GM21447 (cell line): Measurements from ENCODE around the gene MLLT3.
A peak's percentile ranks its signal among the peaks of the same experiment; 100 is the strongest.
"Not testable (repeated sequence)": the region's sequence is repeated elsewhere in the genome, so short reads cannot be mapped to it uniquely, and the experiment has no call there.

Source experiments
- ATAC-seq: cut with Tn5 transposase; IDR thresholded peaks from one replicate; pipeline ENCODE4 v1.9.1; 2021; ENCODE audit not compliant: unreplicated experiment

The MLLT3 gene

DNA sequence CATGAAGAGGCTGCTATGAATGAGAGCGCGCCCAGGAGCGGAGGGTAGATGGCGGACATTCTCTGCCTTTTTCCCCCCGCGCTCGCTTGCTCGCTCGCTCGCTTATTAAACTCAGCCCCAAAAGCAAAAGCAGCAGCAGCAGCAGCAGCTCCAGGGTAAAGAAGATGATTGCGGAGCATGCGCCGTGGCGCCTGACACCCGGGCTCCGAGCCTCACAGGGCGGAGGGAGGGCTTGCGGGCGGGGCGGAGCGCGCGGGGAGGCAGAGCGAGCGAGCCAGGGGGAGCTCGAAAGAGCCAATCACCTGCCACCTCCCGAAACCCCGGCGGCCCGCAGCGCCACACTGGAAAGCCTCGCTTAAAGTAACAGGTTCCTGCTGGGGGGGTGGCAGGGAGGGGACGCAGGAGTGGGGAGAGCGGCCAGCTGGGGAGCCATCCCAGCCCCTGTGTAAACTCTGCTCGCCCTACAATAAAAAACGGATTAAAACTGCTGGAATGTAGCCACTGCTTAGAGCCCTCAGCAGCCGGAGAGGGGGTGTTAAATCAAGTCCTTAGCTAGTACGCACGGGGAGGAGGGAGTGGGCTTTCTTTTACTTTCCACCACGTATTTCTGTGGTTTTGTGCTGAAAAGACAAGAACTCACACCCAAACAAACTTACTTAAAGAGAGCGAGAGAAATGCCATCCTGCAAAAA lies at the start of gene MLLT3:
TSS of gene MLLT3 (minus strand) at position 170 of the 691 bp plus-strand sequence.
- ATAC-seq = peak; percentile 70

DNA sequence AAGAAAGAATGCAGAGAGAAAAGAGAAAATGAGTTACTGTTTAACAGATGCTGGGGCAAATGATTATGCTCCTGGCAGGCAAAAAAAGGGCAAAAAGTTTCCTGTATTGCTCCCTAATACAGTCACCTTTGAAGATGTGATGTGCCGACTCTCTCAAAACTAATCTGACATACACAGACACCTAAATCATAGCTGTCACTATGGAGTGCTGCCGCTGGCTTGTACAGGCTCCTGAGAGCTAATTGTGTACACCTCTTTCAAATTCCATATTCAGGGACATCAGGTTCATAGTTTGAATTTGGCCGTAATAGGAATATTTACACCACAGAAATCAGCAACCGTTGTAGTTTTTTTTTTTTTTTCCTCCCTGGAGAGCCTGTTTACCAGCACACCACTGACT lies 49.3 kb upstream of the MLLT3 start:
- no peak for ATAC-seq

- ATAC-seq = no peak
Observed at GRCh38 chr9:20670395-20670794, 48.1 kb upstream of the MLLT3 start.

- no peak for ATAC-seq
Observed at GRCh38 chr9:20664501-20664900, 42.2 kb upstream of the MLLT3 start.

GRCh38 chr9:20663133-20663532 lies 40.8 kb upstream of the MLLT3 start:
- ATAC-seq = no peak

DNA sequence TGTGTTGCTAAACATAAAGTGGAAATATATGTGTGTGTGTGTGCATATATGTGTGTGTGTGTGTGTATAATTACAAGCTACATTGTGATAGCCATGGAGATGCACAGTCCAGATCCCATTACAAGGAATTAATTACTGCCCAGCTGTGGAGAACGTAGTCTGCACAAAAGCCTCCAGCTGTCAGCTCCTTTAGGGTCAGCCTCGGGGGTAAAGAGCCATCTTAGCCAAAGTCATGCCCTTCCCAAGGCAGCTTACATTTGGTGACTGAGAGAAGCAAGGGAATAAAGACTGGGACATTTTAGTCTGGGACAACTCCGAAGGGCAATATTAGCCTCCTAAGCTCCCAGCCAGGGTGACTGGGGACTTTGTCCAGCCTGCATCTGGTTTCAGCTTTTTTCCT lies 39.9 kb upstream of the MLLT3 start:
- ATAC-seq = no peak

- ATAC-seq = no peak
Observed at GRCh38 chr9:20659474-20659967, 37.2 kb upstream of the MLLT3 start.

GRCh38 chr9:20658677-20659473 lies 36.6 kb upstream of the MLLT3 start:
- ATAC-seq = no peak

DNA sequence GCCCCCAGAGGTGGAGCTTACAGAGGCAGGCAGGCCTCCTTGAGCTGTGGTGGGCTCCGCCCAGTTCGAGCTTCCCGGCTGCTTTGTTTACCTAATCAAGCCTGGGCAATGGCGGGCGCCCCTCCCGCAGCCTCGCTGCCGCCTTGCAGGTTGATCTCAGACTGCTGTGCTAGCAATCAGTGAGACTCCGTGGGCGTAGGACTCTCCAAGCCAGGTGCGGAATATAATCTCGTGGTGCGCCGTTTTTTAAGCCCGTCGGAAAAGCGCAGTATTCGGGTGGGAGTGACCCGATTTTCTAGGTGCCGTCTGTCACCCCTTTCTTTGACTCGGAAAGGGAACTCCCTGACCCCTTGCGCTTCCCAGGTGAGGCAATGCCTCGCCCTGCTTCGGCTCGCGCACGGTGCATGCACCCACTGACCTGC lies 36.0 kb upstream of the MLLT3 start:
- not testable (repeated sequence) for ATAC-seq

DNA sequence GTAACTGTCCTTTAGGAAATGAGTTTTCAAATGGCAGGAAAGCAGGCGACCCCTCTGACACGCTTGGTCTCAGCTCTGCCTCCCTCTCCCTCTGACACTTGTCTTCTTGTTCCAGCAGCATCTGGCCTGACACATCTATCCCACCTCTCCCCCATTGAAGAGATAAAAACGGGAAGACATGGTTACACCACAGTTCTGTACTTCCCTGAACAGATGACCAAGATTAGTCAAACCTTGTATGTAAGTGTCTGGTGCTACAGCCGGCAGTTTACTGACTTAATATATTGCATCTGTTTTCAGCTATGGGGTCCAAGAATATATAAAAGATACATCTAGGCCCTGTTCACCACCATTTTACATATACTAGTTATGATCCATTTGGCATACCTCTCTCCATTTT lies 29.6 kb upstream of the MLLT3 start:
- ATAC-seq = no peak

DNA sequence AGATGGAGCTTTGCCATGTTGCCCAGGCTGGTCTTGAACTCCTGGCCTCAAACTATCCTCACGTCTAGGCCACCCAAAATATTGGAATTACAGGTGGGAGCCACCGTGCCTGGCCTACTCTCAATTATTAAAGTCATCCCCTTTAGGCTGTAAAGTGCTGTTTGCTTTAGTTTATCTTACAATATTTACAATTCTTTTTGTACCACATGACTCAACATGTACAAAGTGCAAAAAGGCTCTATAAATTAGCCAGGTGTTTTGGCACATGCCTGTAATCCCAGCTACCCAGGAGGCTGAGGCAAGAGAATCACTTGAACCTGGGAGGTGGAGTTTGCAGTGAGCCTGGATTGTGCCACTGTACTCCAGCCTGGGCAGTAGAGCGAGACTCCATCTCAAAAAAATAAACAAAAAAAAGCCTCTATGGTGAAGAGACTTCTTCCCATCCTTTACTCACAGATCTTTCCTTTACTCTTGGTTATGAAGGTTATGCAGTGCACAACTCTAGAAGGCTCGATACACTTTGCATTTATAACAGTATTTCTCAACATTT lies 28.5 kb upstream of the MLLT3 start:
- no peak for ATAC-seq

DNA sequence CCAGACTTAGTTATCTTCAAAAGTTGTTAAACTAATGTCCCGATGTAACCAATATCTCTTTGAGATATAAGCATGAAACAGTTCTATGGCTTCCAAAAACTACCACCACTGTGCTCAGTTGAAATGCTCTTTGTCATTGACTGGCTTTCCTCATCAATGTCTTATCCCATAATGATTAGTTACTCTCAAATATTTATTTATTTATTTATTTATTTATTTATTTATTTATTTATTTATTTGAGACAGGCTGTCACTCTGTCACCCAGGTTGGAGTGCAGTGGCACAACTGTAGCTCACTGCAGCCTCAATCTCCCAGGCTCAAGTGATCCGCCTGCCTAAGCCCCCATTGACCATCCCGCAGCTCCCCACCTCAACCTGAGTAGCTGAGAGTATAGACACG lies 28.0 kb upstream of the MLLT3 start:
- ATAC-seq = no peak

GRCh38 chr9:20649381-20649780 lies 27.1 kb upstream of the MLLT3 start:
- ATAC-seq = no peak

DNA sequence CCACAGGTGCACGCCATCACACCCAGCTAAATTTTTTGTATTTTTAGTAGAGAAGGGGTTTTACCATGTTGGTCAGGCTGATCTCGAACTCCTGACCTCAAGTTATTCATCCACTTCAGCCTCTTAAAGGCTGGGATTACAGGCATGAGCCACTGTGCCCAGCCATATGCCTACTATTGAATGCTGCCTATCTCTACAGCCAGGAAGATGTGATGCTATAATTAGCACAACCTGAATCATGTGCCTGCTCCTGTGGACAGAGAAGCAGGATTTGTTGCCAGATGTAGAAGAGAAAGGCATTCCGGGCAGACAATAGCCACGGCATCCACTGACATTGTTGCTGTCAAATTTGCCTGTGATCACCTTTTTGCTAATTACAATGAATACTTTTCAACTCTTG lies 24.4 kb upstream of the MLLT3 start:
- no peak for ATAC-seq

GRCh38 chr9:20643660-20644059 lies 21.4 kb upstream of the MLLT3 start:
- no peak for ATAC-seq

- no peak for ATAC-seq
Observed at GRCh38 chr9:20642045-20642444, 19.7 kb upstream of the MLLT3 start.

GRCh38 chr9:20640331-20641187 lies 18.3 kb upstream of the MLLT3 start:
- peak; percentile 86 for ATAC-seq

DNA sequence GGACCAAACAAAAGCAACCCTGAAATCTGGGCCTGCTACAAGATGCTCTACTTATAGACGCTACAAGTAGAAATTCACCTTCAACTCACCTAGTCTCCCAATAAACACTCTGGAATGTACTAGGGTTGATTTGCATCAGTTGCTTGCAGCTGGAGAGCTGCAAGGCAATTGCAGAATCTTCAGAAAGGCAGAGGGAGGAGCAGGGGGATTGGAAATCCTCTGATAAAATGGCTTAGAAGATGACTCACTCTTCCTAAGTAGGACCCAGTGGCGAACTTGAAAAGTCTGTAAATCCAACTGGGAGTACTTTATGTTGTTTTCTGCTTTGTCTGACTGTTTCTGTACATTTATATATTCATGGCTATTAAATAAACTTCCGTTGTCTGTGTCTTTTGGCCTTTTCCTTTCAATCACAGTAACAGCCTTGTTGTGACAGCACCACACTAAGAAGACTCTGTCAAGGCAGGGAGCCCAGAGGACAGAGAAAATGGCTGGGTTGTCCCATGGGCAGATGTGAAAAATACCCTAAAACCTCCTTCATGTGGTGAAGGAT lies 14.7 kb upstream of the MLLT3 start:
- no peak for ATAC-seq

- no peak for ATAC-seq
Observed at GRCh38 chr9:20634895-20635294, 12.6 kb upstream of the MLLT3 start.

GRCh38 chr9:20632705-20633104 lies 10.4 kb upstream of the MLLT3 start:
- ATAC-seq = no peak
